HG03457 (cell line): ENCODE measurements around the gene ZNF24.

Source experiments
- ATAC-seq: cut with Tn5 transposase; IDR thresholded peaks from one replicate; pipeline ENCODE4 v1.9.1; 2021; ENCODE audit warnings: moderate number of reproducible peaks; ENCODE audit not compliant: unreplicated experiment

ZNF24 gene

DNA sequence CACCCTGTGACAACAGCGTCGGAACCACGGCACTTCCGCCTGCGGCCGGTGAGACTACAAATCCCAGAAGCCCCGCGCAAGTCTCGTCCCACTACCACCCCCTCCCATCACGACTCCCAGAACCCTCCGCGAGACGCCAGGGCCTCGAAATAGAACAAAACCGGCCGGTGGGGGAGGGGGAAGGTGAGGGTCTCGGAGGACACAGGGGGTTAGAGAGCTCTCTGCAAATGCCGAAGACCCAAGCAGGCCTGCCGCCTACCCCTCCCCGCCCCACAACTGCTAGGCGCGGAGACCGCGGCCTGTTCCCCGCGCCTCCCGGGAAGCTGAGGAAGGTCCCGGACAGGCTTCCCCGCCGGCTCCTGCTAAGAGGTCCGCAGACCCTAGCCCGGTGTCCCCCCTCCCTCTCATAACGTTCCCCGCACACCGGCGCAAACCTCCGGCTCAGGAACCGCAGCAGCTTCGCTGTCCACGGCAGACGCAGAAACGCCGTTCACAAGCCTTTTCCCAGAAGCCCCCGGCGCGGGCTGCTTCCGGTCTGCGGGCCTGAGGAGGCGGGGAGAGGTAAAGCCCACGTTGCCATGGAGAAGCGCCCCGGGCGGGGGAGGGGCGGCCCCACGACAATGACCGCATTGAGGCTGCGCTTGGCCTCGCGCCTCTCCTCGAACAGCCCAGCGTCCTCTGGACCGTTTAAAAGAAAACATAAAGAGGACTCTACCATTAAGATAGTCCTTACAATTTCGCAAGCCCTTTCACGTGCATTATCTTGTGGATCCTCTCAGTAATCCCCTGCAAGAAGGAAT, at the start of gene ZNF24:
ZNF24 (minus strand) TSS at position 485 of the 800 bp plus-strand sequence. CDS start 3,770 bp downstream, outside the sequence.
- peak; percentile 94 for ATAC-seq

DNA sequence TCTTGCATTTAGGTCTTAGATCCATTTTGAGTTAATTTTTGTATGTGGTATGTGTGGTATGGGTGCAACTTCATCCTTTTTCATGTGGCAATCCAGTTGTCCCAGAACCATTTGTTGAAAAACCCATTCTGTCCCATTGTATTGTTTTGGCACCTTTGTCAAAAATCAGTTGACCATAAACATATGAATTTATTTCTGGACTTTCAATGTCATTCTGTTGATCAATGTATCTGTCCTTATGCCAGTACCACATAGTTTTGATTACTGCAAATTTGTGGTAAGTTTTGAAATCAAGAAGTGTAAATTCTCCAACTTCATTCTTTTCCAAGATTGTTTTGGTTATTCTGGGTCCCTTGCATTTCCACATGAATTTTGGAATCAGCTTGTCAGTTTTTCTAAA, 49.5 kb upstream of the ZNF24 start:
- ATAC-seq, result no peak

- no peak for ATAC-seq
These were observed 48.2 kb upstream of the ZNF24 start for GRCh38 chr18:35392375-35392774.

DNA sequence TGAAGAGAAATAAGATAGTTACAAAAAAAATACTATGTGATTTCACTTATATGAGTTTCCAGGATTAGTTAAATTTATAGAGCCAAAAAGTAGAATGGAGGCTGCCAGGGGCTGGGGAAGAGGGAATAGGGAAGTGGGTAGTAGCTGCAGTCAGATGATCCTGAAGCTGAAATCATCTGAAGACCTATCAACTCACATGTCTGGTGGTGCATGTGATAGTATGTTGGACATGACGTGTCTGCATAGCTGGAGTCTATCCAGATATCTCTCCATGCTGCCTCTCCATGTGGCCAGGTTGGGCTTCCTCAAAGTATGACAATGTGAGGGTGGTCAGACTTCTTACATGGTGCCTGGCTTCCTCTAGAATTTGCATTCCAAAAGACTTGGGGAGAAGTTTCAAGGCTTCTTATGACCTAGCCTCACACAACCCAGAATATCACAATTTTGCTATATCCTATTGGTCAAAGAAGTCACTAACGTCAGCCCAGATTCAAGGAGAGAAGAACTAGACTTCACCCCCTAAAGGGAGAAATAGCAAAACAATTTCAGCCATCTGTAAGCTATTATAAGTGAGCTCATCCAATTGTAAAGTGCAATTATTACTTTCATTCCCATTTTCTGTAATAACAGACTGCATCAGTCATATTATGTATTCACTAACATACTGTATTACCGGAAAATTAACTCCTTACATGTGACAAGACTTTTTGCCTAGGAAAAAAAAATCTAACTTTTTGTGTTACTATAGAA, 46.9 kb upstream of the ZNF24 start:
- no peak for ATAC-seq

GRCh38 chr18:35389095-35389618, 44.9 kb upstream of the ZNF24 start:
- ATAC-seq, result no peak

DNA sequence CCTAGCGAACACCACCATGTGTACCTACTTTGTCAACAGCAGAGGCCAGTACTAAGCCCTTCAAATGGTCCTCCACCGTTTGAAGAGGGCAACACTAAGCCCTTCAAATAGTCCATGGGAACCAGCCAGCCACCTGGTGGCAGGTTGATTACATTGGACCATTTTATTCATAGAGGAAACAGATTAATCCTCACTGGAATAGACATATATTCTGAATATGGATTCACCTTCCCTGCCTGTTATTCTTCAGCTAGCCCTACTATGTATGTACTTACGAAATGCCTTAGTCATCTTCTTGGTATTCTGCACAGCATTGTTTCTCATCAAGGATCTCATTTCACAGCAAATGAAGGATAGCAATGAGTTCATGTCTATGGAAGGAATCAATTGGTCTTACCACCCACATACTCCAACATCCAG, 42.9 kb upstream of the ZNF24 start:
- peak; percentile 19 for ATAC-seq

DNA sequence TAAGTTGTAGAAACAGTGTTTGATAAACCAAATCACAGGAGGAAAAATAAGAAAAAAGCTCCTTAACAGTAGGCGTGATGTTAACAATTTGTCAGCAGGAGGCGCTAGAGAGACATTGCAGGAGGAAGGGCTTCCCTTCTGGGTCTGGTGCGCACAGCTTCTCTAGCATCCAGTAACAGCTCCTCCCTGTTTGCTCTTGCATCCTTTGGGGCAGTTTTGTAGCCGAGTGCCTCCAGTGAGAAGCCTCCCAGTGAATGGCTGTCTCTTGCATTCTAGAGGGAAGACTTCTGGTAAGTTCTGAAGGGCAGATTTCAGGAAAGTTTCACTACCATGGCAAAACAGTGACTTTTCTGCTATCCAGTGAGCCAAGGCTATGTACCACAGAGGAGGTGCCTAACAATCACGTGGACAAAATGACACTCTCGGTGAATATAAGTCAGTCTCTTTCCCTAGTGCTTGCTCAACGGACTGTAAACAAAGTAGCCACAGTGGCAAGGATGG, 42.4 kb upstream of the ZNF24 start:
- peak; percentile 71 for ATAC-seq

GRCh38 chr18:35383136-35383535, 38.9 kb upstream of the ZNF24 start:
- no peak for ATAC-seq

DNA sequence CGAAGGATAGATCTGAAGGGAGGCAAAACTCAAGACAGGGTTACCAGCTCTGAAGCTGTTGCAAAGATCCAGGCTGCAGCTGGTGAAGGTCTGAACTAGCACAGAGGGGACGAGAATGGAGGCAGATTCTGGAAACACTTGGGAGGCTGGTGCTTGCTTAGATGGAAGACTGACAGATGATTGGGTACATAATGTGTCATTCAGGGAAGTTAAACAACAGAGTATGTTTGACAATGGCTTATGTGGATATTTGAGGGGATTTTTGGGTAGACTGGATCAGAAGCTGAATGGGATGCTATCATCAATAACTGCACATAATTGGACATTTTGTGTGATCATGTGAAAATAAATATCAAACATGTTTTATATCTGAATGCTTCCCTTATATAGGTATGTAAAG, 35.2 kb upstream of the ZNF24 start:
- ATAC-seq, result no peak

GRCh38 chr18:35378574-35378896, 34.3 kb upstream of the ZNF24 start:
- ATAC-seq, result no peak

- no peak for ATAC-seq
These were observed 33.8 kb upstream of the ZNF24 start for GRCh38 chr18:35377875-35378573.

DNA sequence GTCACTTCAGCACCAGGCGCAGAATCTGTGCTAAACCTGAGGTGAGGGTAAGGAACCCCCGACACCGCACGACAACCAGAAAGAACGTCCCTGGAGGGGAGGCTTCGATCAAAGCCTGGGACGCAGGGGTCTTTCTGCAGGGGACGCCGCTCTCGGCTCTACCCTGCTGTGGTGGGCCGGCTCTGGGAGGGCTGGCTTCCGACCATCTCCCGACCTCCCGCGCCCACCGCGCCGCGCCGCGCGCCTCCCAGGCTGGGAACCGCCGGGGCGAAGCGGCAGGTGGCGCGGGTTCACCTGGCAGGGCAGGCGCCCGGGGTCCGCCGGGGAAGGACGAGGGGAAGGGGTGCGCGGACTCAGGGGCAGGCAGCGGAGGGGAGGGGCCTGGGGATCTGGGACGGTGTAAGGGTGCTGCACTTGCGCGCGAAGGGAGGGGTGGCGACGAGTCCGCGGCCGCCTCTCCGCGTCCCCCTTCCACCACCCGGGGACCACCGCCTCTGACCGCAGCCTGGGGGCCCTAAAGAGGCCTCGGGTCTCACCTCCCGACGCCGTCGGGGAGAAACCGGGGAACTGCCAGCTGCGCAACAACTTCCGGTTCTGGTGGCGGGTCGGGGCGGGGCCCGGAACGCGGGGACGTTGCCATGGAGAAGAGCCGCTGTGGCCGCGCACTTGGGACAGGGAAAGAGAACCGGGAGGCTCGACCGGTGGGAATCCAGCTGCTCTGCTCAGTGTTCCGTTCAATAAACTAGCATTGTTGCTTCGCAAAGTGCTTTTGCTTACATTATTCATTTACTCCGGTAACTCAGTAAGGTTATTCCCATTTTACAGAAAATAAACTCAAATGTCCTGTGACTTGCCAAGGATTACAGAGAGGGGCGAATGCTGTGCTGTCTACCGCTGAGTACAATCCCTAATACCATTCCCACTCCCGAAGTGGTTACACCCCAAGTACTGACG, 32.8 kb upstream of the ZNF24 start, which contains the start of gene ZNF396:
ZNF396 (minus strand) TSS at position 596 of the 954 bp plus-strand sequence. CDS start 3,045 bp downstream, outside the sequence.
- ATAC-seq, result peak; percentile 76

GRCh38 chr18:35376393-35376741, 32.1 kb upstream of the ZNF24 start:
- ATAC-seq, result no peak

- no peak for ATAC-seq
These were observed 30.5 kb upstream of the ZNF24 start for GRCh38 chr18:35374708-35375107.

- ATAC-seq, result no peak
These were observed 27.4 kb upstream of the ZNF24 start for GRCh38 chr18:35371412-35372195.

- no peak for ATAC-seq
These were observed 24.9 kb upstream of the ZNF24 start for GRCh38 chr18:35369126-35369525.

GRCh38 chr18:35368595-35368994, 24.4 kb upstream of the ZNF24 start:
- ATAC-seq, result no peak

DNA sequence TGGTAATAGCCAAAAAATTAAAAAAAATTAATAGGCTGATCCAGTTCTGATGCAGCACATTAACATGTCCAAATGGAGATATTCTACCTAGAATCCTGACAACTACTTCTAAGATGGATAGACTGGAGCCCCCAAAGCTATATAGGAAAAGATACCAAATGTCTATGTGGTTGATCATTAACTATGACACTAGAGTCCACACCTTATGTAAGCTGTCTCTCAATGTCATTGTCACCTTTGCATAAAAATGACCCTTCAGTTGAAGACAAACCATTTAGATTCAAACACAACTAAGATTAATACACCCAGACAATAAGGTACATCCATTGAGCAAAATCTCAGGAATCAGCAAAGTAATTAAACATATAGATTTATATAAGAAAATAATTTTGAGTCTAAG, 18.3 kb upstream of the ZNF24 start:
- no peak for ATAC-seq

DNA sequence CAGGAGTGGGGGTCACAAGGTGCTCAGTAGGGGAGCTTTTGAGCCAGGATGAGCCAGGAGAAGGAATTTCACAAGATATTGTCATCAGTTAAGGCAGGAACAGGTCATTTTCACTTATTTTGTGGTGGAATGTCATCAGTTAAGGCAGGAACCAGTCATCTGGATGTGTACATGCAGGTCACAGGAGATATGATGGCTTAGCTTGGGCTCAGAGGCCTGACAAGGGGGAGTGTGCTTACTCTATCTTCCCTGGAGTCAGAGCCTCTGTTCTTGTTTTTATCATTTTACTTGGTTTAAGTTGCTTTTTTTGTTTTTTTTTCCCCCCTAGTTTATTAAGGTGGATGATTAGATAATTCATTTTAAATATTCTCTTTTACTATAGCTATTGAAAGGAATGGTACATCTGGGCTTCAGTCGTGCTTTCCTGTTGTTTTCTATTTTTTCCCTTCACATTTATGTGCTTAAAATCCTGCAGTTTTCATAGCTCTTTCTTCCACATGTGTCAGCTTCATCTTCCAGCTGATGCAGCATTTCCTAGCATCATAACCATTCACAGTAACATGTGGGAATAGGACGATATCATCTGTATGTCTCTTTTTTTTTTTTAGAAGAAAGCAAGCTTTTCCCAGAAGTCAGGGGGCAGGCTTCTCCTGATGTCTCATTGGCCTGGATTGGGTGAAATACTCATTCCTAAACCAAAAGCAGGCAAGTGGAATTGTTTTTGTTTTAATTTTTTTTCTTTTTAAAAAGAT, 17.5 kb upstream of the ZNF24 start:
- ATAC-seq, result no peak
